ENCODE measurements around the gene PHLDB3. TPM values are rescaled to one million over a fixed set of nuclear protein-coding genes. Genes with fewer than 3 reads are reported as not detected.

The PHLDB3 gene
- total and polyA plus RNA-seq, 4 donors = 5.8 to 23.4 (median 7.9) TPM

DNA sequence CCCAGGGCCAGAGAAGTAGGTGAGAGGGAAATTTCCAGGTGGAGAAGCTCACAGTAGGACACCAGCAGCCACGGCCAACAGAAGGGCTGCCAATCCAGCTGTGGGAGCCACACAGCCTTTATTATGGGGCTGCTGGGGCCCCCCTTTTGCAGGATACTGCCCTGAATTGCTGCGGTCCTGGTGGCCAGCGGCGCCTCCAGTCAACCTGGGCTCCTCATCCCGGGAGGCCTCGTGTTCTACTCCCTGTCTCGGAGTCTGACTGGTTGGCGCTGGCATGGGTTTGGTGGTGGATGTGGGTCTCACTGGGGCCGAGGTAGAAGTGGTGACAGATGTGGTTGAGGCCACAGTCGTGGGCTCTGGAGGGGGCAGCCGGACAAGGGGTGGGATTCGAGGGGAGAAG is 43.2 kb downstream of the PHLDB3 start:
- H3K27ac ChIP-seq (ENCODE audit: low read depth in 1 of 2, low read length in 1 of 2) = no peak overlapping the region
- DNase-seq (no peak), ATAC-seq (ENCODE audit: insufficient read depth, low FRiP score) (no peak)
- peaks cover 0 to 13% (median 11%) of the 10 kb centered on the region in 3 donors for H3K27me3 ChIP-seq (ENCODE audit: control insufficient read depth in 3 of 3, insufficient read depth in 3 of 3, low read length in 2 of 3)
- TF ChIP-seq, protein P1, sequence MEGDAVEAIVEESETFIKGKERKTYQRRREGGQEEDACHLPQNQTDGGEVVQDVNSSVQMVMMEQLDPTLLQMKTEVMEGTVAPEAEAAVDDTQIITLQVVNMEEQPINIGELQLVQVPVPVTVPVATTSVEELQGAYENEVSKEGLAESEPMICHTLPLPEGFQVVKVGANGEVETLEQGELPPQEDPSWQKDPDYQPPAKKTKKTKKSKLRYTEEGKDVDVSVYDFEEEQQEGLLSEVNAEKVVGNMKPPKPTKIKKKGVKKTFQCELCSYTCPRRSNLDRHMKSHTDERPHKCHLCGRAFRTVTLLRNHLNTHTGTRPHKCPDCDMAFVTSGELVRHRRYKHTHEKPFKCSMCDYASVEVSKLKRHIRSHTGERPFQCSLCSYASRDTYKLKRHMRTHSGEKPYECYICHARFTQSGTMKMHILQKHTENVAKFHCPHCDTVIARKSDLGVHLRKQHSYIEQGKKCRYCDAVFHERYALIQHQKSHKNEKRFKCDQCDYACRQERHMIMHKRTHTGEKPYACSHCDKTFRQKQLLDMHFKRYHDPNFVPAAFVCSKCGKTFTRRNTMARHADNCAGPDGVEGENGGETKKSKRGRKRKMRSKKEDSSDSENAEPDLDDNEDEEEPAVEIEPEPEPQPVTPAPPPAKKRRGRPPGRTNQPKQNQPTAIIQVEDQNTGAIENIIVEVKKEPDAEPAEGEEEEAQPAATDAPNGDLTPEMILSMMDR (IDR thresholded peaks at IDR 0.05; ENCODE audit: control extremely low read depth, extremely low read depth) = no peak
- no peaks in the 10 kb centered on the region for H3K36me3 ChIP-seq (ENCODE audit: control insufficient read depth in 4 of 4, insufficient read depth in 4 of 4, low read length in 4 of 4)
- WGBS, 2 donors = 89 to 95% methylated on average over 12 of the region's 12 CpGs
- peaks cover 0 to 9% (median 0%) of the 10 kb centered on the region in 5 donors for H3K4me1 ChIP-seq (ENCODE audit: control insufficient read depth in 5 of 5, insufficient read depth in 5 of 5, low read length in 5 of 5)
- no peaks in the 10 kb centered on the region for H3K9me3 ChIP-seq (ENCODE audit: control insufficient read depth in 4 of 4, insufficient read depth in 3 of 4, low read length in 3 of 4)
- H3K9ac ChIP-seq (ENCODE audit: insufficient read depth in 1 of 2, low read length in 2 of 2) = no peak overlapping the region
- no peak overlapping the region for H3K4me3 ChIP-seq

DNA sequence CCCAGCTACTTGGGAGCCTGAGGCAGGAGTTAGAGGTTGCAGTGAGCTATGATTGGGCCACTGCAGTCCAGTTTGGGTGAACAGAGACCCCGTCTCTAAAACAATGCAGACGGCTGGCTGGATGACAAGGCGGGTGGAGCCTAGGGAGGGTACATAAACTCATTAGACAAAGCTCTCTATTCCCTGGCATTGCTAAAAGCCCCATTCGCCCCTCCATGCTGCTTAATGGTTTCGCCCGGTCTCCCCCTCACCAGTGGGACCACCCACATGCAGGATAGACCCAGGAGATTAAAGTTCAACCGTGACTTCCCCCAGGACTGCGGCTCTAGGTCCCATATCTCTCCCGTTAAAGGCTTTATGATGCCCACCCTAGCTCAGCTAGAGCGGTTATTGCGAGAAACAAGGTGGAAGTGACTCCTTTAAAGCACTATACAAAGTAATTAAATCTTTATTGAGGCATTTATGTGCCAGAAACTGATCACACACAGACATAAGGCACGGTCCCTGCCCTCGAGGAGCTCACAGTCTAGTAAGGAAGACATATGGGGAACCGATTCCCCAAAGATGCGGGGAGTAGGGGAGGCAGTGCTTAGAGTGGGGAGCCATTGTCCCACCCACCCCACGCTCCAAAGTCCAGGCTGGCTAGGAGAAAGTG is 44.1 kb downstream of the PHLDB3 start:
- Histone ChIP-seq H3K4me3 (no peak overlapping the region), H3K27me3 (ENCODE audit: control insufficient read depth in 3 of 3, insufficient read depth in 3 of 3, low read length in 2 of 3) (peaks cover 0 to 5% (median 4%) of the 10 kb centered on the region in 3 donors), H3K9ac (ENCODE audit: insufficient read depth in 1 of 2, low read length in 2 of 2) (no peak overlapping the region), H3K9me3 (ENCODE audit: control insufficient read depth in 4 of 4, insufficient read depth in 3 of 4, low read length in 3 of 4) (no peaks in the 10 kb centered on the region), H3K4me1 (ENCODE audit: control insufficient read depth in 5 of 5, insufficient read depth in 5 of 5, low read length in 5 of 5) (peaks cover 0 to 9% (median 0%) of the 10 kb centered on the region in 5 donors), H3K36me3 (ENCODE audit: control insufficient read depth in 4 of 4, insufficient read depth in 4 of 4, low read length in 4 of 4) (no peaks in the 10 kb centered on the region), H3K27ac (ENCODE audit: low read depth in 1 of 2, low read length in 1 of 2) (no peak overlapping the region)
- WGBS, 2 donors = 88 to 89% methylated on average over 16 of the region's 16 CpGs
- TF ChIP-seq, protein P1 (IDR thresholded peaks at IDR 0.05; ENCODE audit: control extremely low read depth, extremely low read depth) = no peak
- ATAC-seq (ENCODE audit: insufficient read depth, low FRiP score) = no peak
- no peak for DNase-seq

DNA sequence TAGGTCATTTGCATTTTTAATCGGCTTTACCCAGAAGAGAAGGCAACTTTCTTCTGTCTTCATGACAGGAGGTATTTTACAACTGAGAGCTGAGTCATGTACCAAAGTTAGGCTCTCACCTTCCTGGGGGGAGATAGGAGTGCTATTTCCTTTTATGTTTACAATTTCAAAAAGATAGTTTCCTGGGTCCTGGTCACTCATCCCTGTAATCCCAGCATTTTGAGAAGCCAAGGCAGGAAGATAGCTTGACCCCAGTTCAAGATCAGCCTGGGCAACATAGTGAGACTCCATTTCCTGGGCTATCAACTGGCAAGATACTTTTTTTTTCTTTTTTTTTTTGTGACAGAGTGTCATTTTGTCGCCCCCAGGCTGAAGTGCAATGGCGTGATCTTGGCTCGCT is 46.7 kb downstream of the PHLDB3 start:
- WGBS, 2 donors = 86 to 90% methylated on average over 4 of the region's 4 CpGs
- no peak overlapping the region for H3K4me3 ChIP-seq
- H3K27ac ChIP-seq (ENCODE audit: low read depth in 1 of 2, low read length in 1 of 2) = no peak overlapping the region
- no peak overlapping the region for H3K9ac ChIP-seq (ENCODE audit: insufficient read depth in 1 of 2, low read length in 2 of 2)
- H3K9me3 ChIP-seq (ENCODE audit: control insufficient read depth in 4 of 4, insufficient read depth in 3 of 4, low read length in 3 of 4) = no peaks in the 10 kb centered on the region
- H3K27me3 ChIP-seq (ENCODE audit: control insufficient read depth in 3 of 3, insufficient read depth in 3 of 3, low read length in 2 of 3) = no peaks in the 10 kb centered on the region
- ATAC-seq (ENCODE audit: insufficient read depth, low FRiP score) (no peak), DNase-seq (no peak)
- TF ChIP-seq, protein P1 (IDR thresholded peaks at IDR 0.05; ENCODE audit: control extremely low read depth, extremely low read depth) = no peak
- H3K36me3 ChIP-seq (ENCODE audit: control insufficient read depth in 4 of 4, insufficient read depth in 4 of 4, low read length in 4 of 4) = no peaks in the 10 kb centered on the region
- peaks cover 0 to under 1% (median 0%) of the 10 kb centered on the region in 5 donors for H3K4me1 ChIP-seq (ENCODE audit: control insufficient read depth in 5 of 5, insufficient read depth in 5 of 5, low read length in 5 of 5)
